HUES64 (cell line): ENCODE measurements around the gene APBB2.
"Not testable (repeated sequence)": the region's sequence is repeated elsewhere in the genome, so short reads cannot be mapped to it uniquely, and the experiment has no call there.

Experiments used
- H3K27ac ChIP-seq: 2 replicates; pipeline ENCODE4 v1.7.0; 2013; ENCODE audit warnings: low read depth, low read length, inconsistent platforms
- H3K27me3 ChIP-seq: 2 replicates; pipeline ENCODE4 v1.6.1; 2013; ENCODE audit warnings: mild to moderate bottlenecking, low read length; ENCODE audit not compliant: insufficient read depth
- H3K36me3 ChIP-seq: 2 replicates; pipeline ENCODE4 v1.6.1; 2013; ENCODE audit warnings: mild to moderate bottlenecking, low read length; ENCODE audit not compliant: insufficient read depth
- H3K4me1 ChIP-seq: 2 replicates; pipeline ENCODE4 v1.6.1; 2013; ENCODE audit warnings: mild to moderate bottlenecking, low read length, moderate library complexity; ENCODE audit not compliant: insufficient read depth
- H3K4me3 ChIP-seq: 2 replicates; pipeline ENCODE4 v1.5.1; 2013; ENCODE audit warnings: mild to moderate bottlenecking, low read length, moderate library complexity
- H3K9ac ChIP-seq: 2 replicates; pipeline ENCODE4 v1.6.1; 2013; ENCODE audit warnings: mild to moderate bottlenecking, low read depth, low read length
- H3K9me3 ChIP-seq: 2 replicates; pipeline ENCODE4 v1.6.1; 2013; ENCODE audit warnings: low read depth, low read length; ENCODE audit not compliant: insufficient read depth
- WGBS: fragments of 150-250, 120-280 bp; methylation state at CpG from one replicate; pipeline ENCODE4 v1.1.7; 2013; ENCODE audit warnings: missing lambda C conversion rate; 5-methylcytosine and 5-hydroxymethylcytosine counted together

APBB2 gene

GRCh38 chr4:41156574-41156973 is 57.8 kb downstream of the APBB2 start:
- Histone ChIP-seq H3K36me3 (no peaks in the 10 kb centered on the region), H3K27ac (no peak overlapping the region), H3K4me1 (peaks cover 16% of the 10 kb centered on the region; the same call in 1 of the 2 replicates), H3K9me3 (no peaks in the 10 kb centered on the region), H3K4me3 (no peak overlapping the region), H3K27me3 (no peaks in the 10 kb centered on the region), H3K9ac (no peak overlapping the region)
- 96% methylated on average over 10 of the region's 10 CpGs for WGBS

GRCh38 chr4:41155194-41155830 is 59.0 kb downstream of the APBB2 start:
- H3K27me3 ChIP-seq = no peaks in the 10 kb centered on the region
- no peak overlapping the region for H3K4me3 ChIP-seq
- WGBS = 81% methylated on average over 5 of the region's 5 CpGs
- H3K4me1 ChIP-seq = peaks cover 16% of the 10 kb centered on the region; the same call in 1 of the 2 replicates
- H3K27ac ChIP-seq = no peak overlapping the region; the same call in 1 of the 2 replicates
- H3K9ac ChIP-seq = peak overlapping the region; percentile 2; the same call in 1 of the 2 replicates
- H3K9me3 ChIP-seq = no peaks in the 10 kb centered on the region
- H3K36me3 ChIP-seq = no peaks in the 10 kb centered on the region

GRCh38 chr4:41154814-41155177 is 59.5 kb downstream of the APBB2 start:
- no peaks in the 10 kb centered on the region for H3K9me3 ChIP-seq
- peaks cover 16% of the 10 kb centered on the region; the same call in 1 of the 2 replicates for H3K4me1 ChIP-seq
- no peaks in the 10 kb centered on the region for H3K36me3 ChIP-seq
- peak overlapping the region; percentile 2; the same call in 1 of the 2 replicates for H3K9ac ChIP-seq
- H3K27ac ChIP-seq = no peak overlapping the region; the same call in 1 of the 2 replicates
- WGBS = 94% methylated on average over 5 of the region's 5 CpGs
- no peaks in the 10 kb centered on the region for H3K27me3 ChIP-seq
- no peak overlapping the region for H3K4me3 ChIP-seq

GRCh38 chr4:41154010-41154813 is 60.1 kb downstream of the APBB2 start:
- H3K36me3 ChIP-seq = no peaks in the 10 kb centered on the region
- H3K4me3 ChIP-seq = no peak overlapping the region

GRCh38 chr4:41150401-41150800 is 63.9 kb downstream of the APBB2 start:
- WGBS = 94% methylated on average over 2 of the region's 2 CpGs
- Histone ChIP-seq H3K36me3 (no peaks in the 10 kb centered on the region), H3K4me1 (peaks cover 23% of the 10 kb centered on the region), H3K27me3 (no peaks in the 10 kb centered on the region), H3K9me3 (no peaks in the 10 kb centered on the region), H3K4me3 (no peak overlapping the region), H3K9ac (no peak overlapping the region), H3K27ac (no peak overlapping the region)

More at GRCh38 chr4:41154010-41154813, 60.1 kb downstream of the APBB2 start:
- Histone ChIP-seq H3K9ac (no peak overlapping the region), H3K9me3 (no peaks in the 10 kb centered on the region), H3K27me3 (no peaks in the 10 kb centered on the region), H3K27ac (no peak overlapping the region), H3K4me1 (peaks cover 16% of the 10 kb centered on the region; the same call in 1 of the 2 replicates)
- 81% methylated on average over 6 of the region's 6 CpGs for WGBS

GRCh38 chr4:41149568-41149967 is 64.8 kb downstream of the APBB2 start:
- not testable (repeated sequence) for H3K27ac ChIP-seq, H3K9me3 ChIP-seq, H3K36me3 ChIP-seq, H3K9ac ChIP-seq, H3K4me3 ChIP-seq, H3K27me3 ChIP-seq
- WGBS = 90% methylated on average over 4 of the region's 4 CpGs
- H3K4me1 ChIP-seq = peaks cover 22% of the 10 kb centered on the region

- Histone ChIP-seq H3K4me1 (peaks cover 24% of the 10 kb centered on the region), H3K27me3 (no peaks in the 10 kb centered on the region), H3K4me3 (no peak overlapping the region), H3K27ac (no peak overlapping the region), H3K9ac (no peak overlapping the region), H3K9me3 (no peaks in the 10 kb centered on the region), H3K36me3 (no peaks in the 10 kb centered on the region)
- WGBS = no CpG with 5 or more reads among the region's 4 CpGs
These were observed 65.4 kb downstream of the APBB2 start for GRCh38 chr4:41148931-41149330.

GRCh38 chr4:41148292-41148691 is 66.0 kb downstream of the APBB2 start:
- no peak overlapping the region for H3K27ac ChIP-seq

GRCh38 chr4:41147570-41147969 is 66.8 kb downstream of the APBB2 start:
- not testable (repeated sequence) for H3K4me3 ChIP-seq, H3K9me3 ChIP-seq, H3K9ac ChIP-seq, H3K27me3 ChIP-seq, H3K27ac ChIP-seq, H3K36me3 ChIP-seq
- H3K4me1 ChIP-seq = peaks cover 24% of the 10 kb centered on the region
- 97% methylated on average over 3 of the region's 3 CpGs for WGBS

More at GRCh38 chr4:41148292-41148691, 66.0 kb downstream of the APBB2 start:
- H3K4me1 ChIP-seq = peaks cover 24% of the 10 kb centered on the region
- no peak overlapping the region for H3K9ac ChIP-seq
- no peaks in the 10 kb centered on the region for H3K27me3 ChIP-seq
- H3K9me3 ChIP-seq = no peaks in the 10 kb centered on the region
- WGBS = 96% methylated on average over 4 of the region's 4 CpGs
- H3K36me3 ChIP-seq = no peaks in the 10 kb centered on the region
- H3K4me3 ChIP-seq = no peak overlapping the region

- no peak overlapping the region for H3K4me3 ChIP-seq
- H3K9ac ChIP-seq = peak overlapping the region; percentile 35; the same call in 1 of the 2 replicates
- H3K9me3 ChIP-seq = no peaks in the 10 kb centered on the region
- WGBS = 52% methylated on average over 14 of the region's 14 CpGs
- H3K27ac ChIP-seq = peak overlapping the region; percentile 6; the same call in 1 of the 2 replicates
- no peaks in the 10 kb centered on the region for H3K27me3 ChIP-seq
- no peaks in the 10 kb centered on the region for H3K36me3 ChIP-seq
- H3K4me1 ChIP-seq = peaks cover 24% of the 10 kb centered on the region
These were observed 67.4 kb downstream of the APBB2 start for GRCh38 chr4:41146716-41147506.

- H3K27ac ChIP-seq = peak overlapping the region; percentile 6; the same call in 1 of the 2 replicates
- 96% methylated on average over 5 of the region's 5 CpGs for WGBS
- H3K4me1 ChIP-seq = peaks cover 24% of the 10 kb centered on the region
- no peaks in the 10 kb centered on the region for H3K9me3 ChIP-seq
- H3K4me3 ChIP-seq = no peak overlapping the region
- no peaks in the 10 kb centered on the region for H3K27me3 ChIP-seq
- H3K36me3 ChIP-seq = peaks cover 3% of the 10 kb centered on the region; the same call in 1 of the 2 replicates
- peak overlapping the region; percentile 35; the same call in 1 of the 2 replicates for H3K9ac ChIP-seq
These were observed 68.1 kb downstream of the APBB2 start for GRCh38 chr4:41146196-41146595.
